Effector memory CD4-positive, alpha-beta T cell (primary cell): Measurements from ENCODE around the gene SKAP1.
"Not testable (repeated sequence)": the region's sequence is repeated elsewhere in the genome, so short reads cannot be mapped to it uniquely, and the experiment has no call there.

Experiments
- DNase-seq, 3 donors: peaks; one replicate each; pipeline ENCODE4 v3.0.0-alpha.2; 2020
- H3K27ac ChIP-seq: 2 replicates; pipeline ENCODE4 v1.7.0; 2013; ENCODE audit warnings: mild to moderate bottlenecking, low read length, moderate library complexity; ENCODE audit not compliant: insufficient read depth, poor library complexity, severe bottlenecking
- H3K27me3 ChIP-seq: replicated peaks from 2 replicates; pipeline ENCODE4 v1.7.0; 2013; ENCODE audit warnings: mild to moderate bottlenecking, low read length; ENCODE audit not compliant: insufficient read depth, control insufficient read depth, poor library complexity, severe bottlenecking
- H3K36me3 ChIP-seq: 2 replicates; pipeline ENCODE4 v1.7.0; 2013; ENCODE audit warnings: mild to moderate bottlenecking, low read length, moderate library complexity; ENCODE audit not compliant: control insufficient read depth, insufficient read depth
- H3K4me1 ChIP-seq: 2 replicates; pipeline ENCODE4 v1.7.0; 2013; ENCODE audit warnings: low read length, mild to moderate bottlenecking; ENCODE audit not compliant: control insufficient read depth, insufficient read depth, poor library complexity, severe bottlenecking
- H3K4me3 ChIP-seq: 2 replicates; pipeline ENCODE4 v1.7.0; 2013; ENCODE audit warnings: low read length, low read depth, mild to moderate bottlenecking; ENCODE audit not compliant: insufficient read depth, poor library complexity, severe bottlenecking
- H3K9me3 ChIP-seq: 2 replicates; pipeline ENCODE4 v1.7.0; 2013; ENCODE audit warnings: mild to moderate bottlenecking, low read length, moderate library complexity; ENCODE audit not compliant: control insufficient read depth

Gene SKAP1

GRCh38 chr17:48211787-48212186 is 218.2 kb downstream of the SKAP1 start:
- H3K9me3 ChIP-seq = no peaks in the 10 kb centered on the region
- H3K36me3 ChIP-seq = peaks cover 16% of the 10 kb centered on the region
- no peaks in the 10 kb centered on the region for H3K27me3 ChIP-seq
- no peak overlapping the region for H3K27ac ChIP-seq
- no peak for DNase-seq
- H3K4me1 ChIP-seq = no peaks in the 10 kb centered on the region
- H3K4me3 ChIP-seq = no peak overlapping the region

- H3K36me3 ChIP-seq = peaks cover 16% of the 10 kb centered on the region
- H3K4me3 ChIP-seq = no peak overlapping the region
- no peak for DNase-seq
- H3K9me3 ChIP-seq = no peaks in the 10 kb centered on the region
- H3K27ac ChIP-seq = no peak overlapping the region
- H3K4me1 ChIP-seq = no peaks in the 10 kb centered on the region
- H3K27me3 ChIP-seq = no peaks in the 10 kb centered on the region
These were observed 219.0 kb downstream of the SKAP1 start for GRCh38 chr17:48211011-48211410.

- H3K9me3 ChIP-seq = no peaks in the 10 kb centered on the region
- H3K27ac ChIP-seq = no peak overlapping the region
- peaks cover 16% of the 10 kb centered on the region for H3K36me3 ChIP-seq
- H3K4me1 ChIP-seq = no peaks in the 10 kb centered on the region
- H3K27me3 ChIP-seq = no peaks in the 10 kb centered on the region
- no peak for DNase-seq
- H3K4me3 ChIP-seq = no peak overlapping the region
These were observed 220.0 kb downstream of the SKAP1 start for GRCh38 chr17:48209973-48210372.

GRCh38 chr17:48207776-48208544 is 222.1 kb downstream of the SKAP1 start:
- Histone ChIP-seq H3K27ac (no peak overlapping the region), H3K4me3 (no peak overlapping the region), H3K27me3 (no peaks in the 10 kb centered on the region), H3K36me3 (peaks cover 9% of the 10 kb centered on the region), H3K9me3 (no peaks in the 10 kb centered on the region), H3K4me1 (no peaks in the 10 kb centered on the region)
- no peak for DNase-seq

- H3K27ac ChIP-seq, H3K36me3 ChIP-seq, H3K4me3 ChIP-seq, H3K4me1 ChIP-seq, H3K9me3 ChIP-seq, H3K27me3 ChIP-seq, DNase-seq: not testable (repeated sequence)
These were observed 223.0 kb downstream of the SKAP1 start for GRCh38 chr17:48207036-48207435.

GRCh38 chr17:48202959-48203358 is 227.1 kb downstream of the SKAP1 start:
- no peak overlapping the region for H3K27ac ChIP-seq
- no peaks in the 10 kb centered on the region for H3K9me3 ChIP-seq
- H3K4me1 ChIP-seq = no peaks in the 10 kb centered on the region
- H3K27me3 ChIP-seq = no peaks in the 10 kb centered on the region
- H3K36me3 ChIP-seq = peaks cover 4% of the 10 kb centered on the region
- DNase-seq = no peak
- H3K4me3 ChIP-seq = no peak overlapping the region

GRCh38 chr17:48198950-48199541 is 231.0 kb downstream of the SKAP1 start:
- Histone ChIP-seq H3K36me3 (no peaks in the 10 kb centered on the region), H3K27ac (no peak overlapping the region), H3K4me3 (no peak overlapping the region), H3K27me3 (no peaks in the 10 kb centered on the region), H3K9me3 (no peaks in the 10 kb centered on the region), H3K4me1 (peaks cover 11% of the 10 kb centered on the region)
- DNase-seq = no peak

GRCh38 chr17:48195910-48196309 is 234.1 kb downstream of the SKAP1 start:
- Histone ChIP-seq H3K4me3 (no peak overlapping the region), H3K27me3 (no peaks in the 10 kb centered on the region), H3K4me1 (peaks cover 15% of the 10 kb centered on the region), H3K9me3 (no peaks in the 10 kb centered on the region), H3K36me3 (no peaks in the 10 kb centered on the region), H3K27ac (no peak overlapping the region)
- DNase-seq = no peak

GRCh38 chr17:48194097-48194550 is 235.9 kb downstream of the SKAP1 start:
- H3K4me1 ChIP-seq = peaks cover 15% of the 10 kb centered on the region
- DNase-seq = no peak
- H3K9me3 ChIP-seq = no peaks in the 10 kb centered on the region
- H3K4me3 ChIP-seq = no peak overlapping the region
- no peak overlapping the region for H3K27ac ChIP-seq
- peaks cover 3% of the 10 kb centered on the region for H3K36me3 ChIP-seq
- H3K27me3 ChIP-seq = no peaks in the 10 kb centered on the region

GRCh38 chr17:48192321-48192731 is 237.7 kb downstream of the SKAP1 start:
- Histone ChIP-seq H3K4me3 (no peak overlapping the region), H3K4me1 (peaks cover 15% of the 10 kb centered on the region), H3K9me3 (no peaks in the 10 kb centered on the region), H3K27me3 (no peaks in the 10 kb centered on the region), H3K27ac (no peak overlapping the region), H3K36me3 (peaks cover 20% of the 10 kb centered on the region)
- DNase-seq = no peak
